Activated T-helper 9 cell treated with anti-CD3 and anti-CD28 coated beads, Interleukin-2, amount 50 U/mL, for 16 hours (primary cell): Measurements from ENCODE around the gene CAMK1.

Experiments used
- DNase-seq: peaks from one replicate; pipeline ENCODE4 v3.0.0-alpha.2; 2020; ENCODE audit warnings: low read depth

Gene CAMK1

GRCh38 chr3:9710174-9710739 lies 59.5 kb downstream of the CAMK1 start:
- DNase-seq = no peak
